ENCODE data around the gene ZNF653. TPM values are rescaled to one million over a fixed set of nuclear protein-coding genes. Genes with fewer than 3 reads are reported as not detected.

ZNF653 gene
- total RNA-seq, 1 experiment from 2014 or later, result 14.2 TPM

DNA sequence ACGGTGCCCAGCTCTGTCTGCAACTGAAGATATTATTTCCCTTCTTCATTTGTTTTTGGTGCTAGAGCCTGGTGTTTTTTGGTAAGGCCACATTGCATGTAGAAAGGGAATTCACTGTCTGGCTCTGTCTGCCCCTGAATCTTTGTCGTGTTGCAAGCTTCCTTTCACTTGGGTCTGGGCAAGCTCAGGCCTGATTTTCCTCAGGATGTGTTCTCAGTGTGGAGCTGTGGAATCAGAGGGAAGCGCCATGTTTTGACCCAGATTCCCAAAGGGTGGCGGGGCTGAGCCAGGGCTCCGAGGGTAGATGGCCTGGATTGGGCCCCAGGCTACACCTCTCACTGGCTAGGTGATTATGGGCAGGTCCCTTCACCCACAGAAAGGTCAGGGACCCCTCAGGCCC lies 61.6 kb downstream of the ZNF653 start:
- H3K4me3 ChIP-seq (ENCODE audit: low read length), result no peak overlapping the region
- intact Hi-C loops (cut with micrococcal nuclease), result no loop called here
- H3K9ac ChIP-seq (ENCODE audit: low read length), result no peak overlapping the region
- TF ChIP-seq, protein P1, sequence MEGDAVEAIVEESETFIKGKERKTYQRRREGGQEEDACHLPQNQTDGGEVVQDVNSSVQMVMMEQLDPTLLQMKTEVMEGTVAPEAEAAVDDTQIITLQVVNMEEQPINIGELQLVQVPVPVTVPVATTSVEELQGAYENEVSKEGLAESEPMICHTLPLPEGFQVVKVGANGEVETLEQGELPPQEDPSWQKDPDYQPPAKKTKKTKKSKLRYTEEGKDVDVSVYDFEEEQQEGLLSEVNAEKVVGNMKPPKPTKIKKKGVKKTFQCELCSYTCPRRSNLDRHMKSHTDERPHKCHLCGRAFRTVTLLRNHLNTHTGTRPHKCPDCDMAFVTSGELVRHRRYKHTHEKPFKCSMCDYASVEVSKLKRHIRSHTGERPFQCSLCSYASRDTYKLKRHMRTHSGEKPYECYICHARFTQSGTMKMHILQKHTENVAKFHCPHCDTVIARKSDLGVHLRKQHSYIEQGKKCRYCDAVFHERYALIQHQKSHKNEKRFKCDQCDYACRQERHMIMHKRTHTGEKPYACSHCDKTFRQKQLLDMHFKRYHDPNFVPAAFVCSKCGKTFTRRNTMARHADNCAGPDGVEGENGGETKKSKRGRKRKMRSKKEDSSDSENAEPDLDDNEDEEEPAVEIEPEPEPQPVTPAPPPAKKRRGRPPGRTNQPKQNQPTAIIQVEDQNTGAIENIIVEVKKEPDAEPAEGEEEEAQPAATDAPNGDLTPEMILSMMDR (conservative IDR thresholded peaks at IDR 0.05; ENCODE audit: low read depth, low read length), result no peak
- TF ChIP-seq EZH2phosphoT487 (IDR thresholded peaks at IDR 0.05; ENCODE audit: borderline replicate concordance, low read length) (no peak), EZH2 (IDR thresholded peaks at IDR 0.05; ENCODE audit: low read length, unreplicated experiment) (no peak)
- peaks cover 54% of the 10 kb centered on the region for H3K36me3 ChIP-seq (ENCODE audit: low read depth, low read length)
- DNase-seq (no peak), ATAC-seq (no peak)
- H3K9me3 ChIP-seq (ENCODE audit: low read length), result no peaks in the 10 kb centered on the region
- H3K79me2 ChIP-seq (ENCODE audit: low read length), result peaks cover 17% of the 10 kb centered on the region; the same call in 1 of the 2 replicates
- no peaks in the 10 kb centered on the region for H3F3A ChIP-seq (ENCODE audit: low read length, unreplicated experiment)
- POLR2A ChIA-PET (ENCODE audit: unreplicated experiment), result no interaction called here
- no peaks in the 10 kb centered on the region for H3K4me1 ChIP-seq (ENCODE audit: insufficient read depth, low read length)
- CTCF ChIA-PET, result no interaction called here
- H3K9me2 ChIP-seq (replicated peaks; ENCODE audit: low read length), result no peaks in the 10 kb centered on the region
- no peaks in the 10 kb centered on the region for H3K27me3 ChIP-seq (ENCODE audit: low read length)
- BruUV-seq (replicated peaks), result no TSS peak
- H2AFZ ChIP-seq (ENCODE audit: low read length), result no peak overlapping the region
- H3K27ac ChIP-seq (ENCODE audit: low read length), result no peak overlapping the region
- H3K4me2 ChIP-seq (ENCODE audit: low read length), result no peak overlapping the region
- H4K20me1 ChIP-seq (ENCODE audit: low read length), result no peaks in the 10 kb centered on the region

DNA sequence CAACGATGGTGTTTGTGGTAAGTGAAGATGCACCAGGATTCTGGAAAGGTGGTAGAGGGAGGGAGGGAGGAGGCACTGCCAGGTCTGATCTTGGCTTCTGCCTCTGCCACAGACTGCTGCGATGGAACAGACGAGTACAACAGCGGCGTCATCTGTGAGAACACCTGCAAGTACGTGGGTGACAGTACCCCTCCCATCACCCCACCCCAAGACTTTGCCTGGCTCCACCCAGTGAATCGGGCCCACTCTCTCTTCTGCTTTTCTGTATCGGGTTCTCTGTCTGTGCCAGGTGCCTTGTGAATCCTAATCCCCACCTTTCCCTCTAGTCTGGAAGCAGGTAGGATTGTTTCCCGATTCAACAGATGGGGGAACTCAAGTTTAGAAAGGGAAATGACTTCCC lies 67.7 kb downstream of the ZNF653 start:
- TF ChIP-seq EZH2phosphoT487 (IDR thresholded peaks at IDR 0.05; ENCODE audit: borderline replicate concordance, low read length) (no peak), EZH2 (IDR thresholded peaks at IDR 0.05; ENCODE audit: low read length, unreplicated experiment) (no peak)
- TF ChIP-seq, protein P1 (conservative IDR thresholded peaks at IDR 0.05; ENCODE audit: low read depth, low read length), result no peak
- Histone ChIP-seq H2AFZ (ENCODE audit: low read length) (no peak overlapping the region), H3K9me3 (ENCODE audit: low read length) (no peaks in the 10 kb centered on the region), H3K4me2 (ENCODE audit: low read length) (no peak overlapping the region), H4K20me1 (ENCODE audit: low read length) (no peaks in the 10 kb centered on the region), H3K9ac (ENCODE audit: low read length) (no peak overlapping the region), H3K36me3 (ENCODE audit: low read depth, low read length) (peaks cover 25% of the 10 kb centered on the region), H3K9me2 (replicated peaks; ENCODE audit: low read length) (no peaks in the 10 kb centered on the region), H3K27ac (ENCODE audit: low read length) (no peak overlapping the region), H3K4me1 (ENCODE audit: insufficient read depth, low read length) (peaks cover 13% of the 10 kb centered on the region), H3F3A (ENCODE audit: low read length, unreplicated experiment) (no peaks in the 10 kb centered on the region), H3K4me3 (ENCODE audit: low read length) (no peak overlapping the region), H3K27me3 (ENCODE audit: low read length) (no peaks in the 10 kb centered on the region), H3K79me2 (ENCODE audit: low read length) (peaks cover 43% of the 10 kb centered on the region)
- no peak for DNase-seq
- intact Hi-C loops (cut with micrococcal nuclease), result loop anchor here (5.0 kb wide), 1 partner anchor 146 kb away; no protein-coding TSS in a partner anchor
- CTCF ChIA-PET, result interaction anchor here (0.7 kb wide), 1 partner anchor 55 kb away, joined by 6 read pairs; no protein-coding TSS in a partner anchor
- POLR2A ChIA-PET (ENCODE audit: unreplicated experiment), result no interaction called here
- no TSS peak for BruUV-seq (replicated peaks)
- ATAC-seq, result no peak

DNA sequence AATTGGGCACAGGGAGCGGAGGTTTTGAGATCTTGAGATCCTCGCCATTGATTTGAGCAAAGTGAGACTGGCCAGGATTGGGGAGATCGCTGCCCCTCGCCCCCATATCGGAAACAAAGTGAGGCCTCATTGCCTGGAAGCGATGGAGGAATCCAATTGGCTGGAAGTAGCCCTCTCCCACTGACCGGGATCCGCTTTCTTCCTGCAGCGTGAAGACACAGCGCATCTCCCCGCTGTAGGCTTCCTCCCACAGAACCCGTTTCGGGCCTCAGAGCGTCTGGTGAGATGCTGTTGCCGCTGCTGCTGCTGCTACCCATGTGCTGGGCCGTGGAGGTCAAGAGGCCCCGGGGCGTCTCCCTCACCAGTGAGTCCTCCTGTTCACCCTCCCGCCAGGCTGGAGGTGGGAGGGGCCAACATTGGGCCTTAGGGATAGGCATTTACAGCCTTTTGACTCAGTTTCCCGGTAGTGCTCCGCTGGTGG lies 69.8 kb downstream of the ZNF653 start:
- H3K27ac ChIP-seq (ENCODE audit: low read length), result peak overlapping the region; percentile 23
- no peaks in the 10 kb centered on the region for H3K9me3 ChIP-seq (ENCODE audit: low read length)
- H2AFZ ChIP-seq (ENCODE audit: low read length), result peak overlapping the region; percentile 98
- POLR2A ChIA-PET (ENCODE audit: unreplicated experiment), result interaction anchor here (0.5 to 0.9 kb wide), 4 partner anchors 59 to 1357 kb away, joined by 3 to 6 read pairs (median 5); partner anchors contain the start of gene ECSIT
- CTCF ChIA-PET, result interaction anchor here (0.6 to 1.4 kb wide), 8 partner anchors 16 to 196 kb away, joined by 3 to 29 read pairs (median 6); partner anchors contain the start of genes ECSIT and RGL3
- H3K79me2 ChIP-seq (ENCODE audit: low read length), result peaks cover 29% of the 10 kb centered on the region
- no peaks in the 10 kb centered on the region for H4K20me1 ChIP-seq (ENCODE audit: low read length)
- DNase-seq (peak; percentile 28), ATAC-seq (peak; percentile 4)
- peaks cover 13% of the 10 kb centered on the region for H3K4me1 ChIP-seq (ENCODE audit: insufficient read depth, low read length)
- intact Hi-C loops (cut with micrococcal nuclease), result loop anchor here (1.0 to 5.0 kb wide), 4 partner anchors 55 to 144 kb away; partner anchors contain the start of genes RAB3D and ZNF653
- H3K4me2 ChIP-seq (ENCODE audit: low read length), result peak overlapping the region; percentile 94
- H3K9ac ChIP-seq (ENCODE audit: low read length), result peak overlapping the region; percentile 88
- H3F3A ChIP-seq (ENCODE audit: low read length, unreplicated experiment), result no peaks in the 10 kb centered on the region
- H3K4me3 ChIP-seq (ENCODE audit: low read length), result peak overlapping the region; percentile 87
- H3K9me2 ChIP-seq (replicated peaks; ENCODE audit: low read length), result no peaks in the 10 kb centered on the region
- no peaks in the 10 kb centered on the region for H3K27me3 ChIP-seq (ENCODE audit: low read length)
- H3K36me3 ChIP-seq (ENCODE audit: low read depth, low read length), result peaks cover 15% of the 10 kb centered on the region
- TF ChIP-seq, protein P1 (conservative IDR thresholded peaks at IDR 0.05; ENCODE audit: low read depth, low read length), result no peak
- no peak for TF ChIP-seq EZH2 (IDR thresholded peaks at IDR 0.05; ENCODE audit: low read length, unreplicated experiment)
- no peak for TF ChIP-seq EZH2phosphoT487 (IDR thresholded peaks at IDR 0.05; ENCODE audit: borderline replicate concordance, low read length)
- BruUV-seq (replicated peaks), result TSS peak; percentile 79
